Heart left ventricle (tissue), 16 donors: ENCODE measurements around the gene JAKMIP1. TPM values are rescaled to one million over a fixed set of nuclear protein-coding genes. Genes with fewer than 3 reads are reported as not detected.

Source experiments
- ATAC-seq, 4 donors: fragments of 200-7000 bp; cut with Tn5 transposase; one replicate each; pipeline ENCODE4 v1.9.1; 2020 to 2022; ENCODE audit warnings: moderate library complexity in 4 of 4, mild to moderate bottlenecking in 3 of 4, moderate number of reproducible peaks in 1 of 4
- DNase-seq, 5 donors: peaks; one replicate each; pipeline ENCODE4 v3.0.0-alpha.2; 2020
- H3K27ac ChIP-seq, 12 donors: fragments of 200-600 bp; sonication (generic) in 4 of 12; one replicate each; pipeline versions ENCODE4 v1.5.0 to v1.8.0; 2016 to 2022; ENCODE audit warnings: mild to moderate bottlenecking in 2 of 12
- H3K27me3 ChIP-seq, 9 donors: fragments of 200-600 bp; sonication (generic) in 2 of 9; one replicate each; pipeline versions ENCODE4 v1.5.1 to v1.8.0; 2016 to 2022; ENCODE audit warnings: mild to moderate bottlenecking in 3 of 9
- H3K36me3 ChIP-seq, 9 donors: fragments of 200-600 bp; sonication (generic) in 2 of 9; one replicate each; pipeline versions ENCODE4 v1.5.0 to v1.8.0; 2018 to 2022; ENCODE audit warnings: mild to moderate bottlenecking in 2 of 9
- H3K4me1 ChIP-seq, 12 donors: fragments of 200-600 bp; sonication (generic) in 4 of 12; one replicate each; pipeline versions ENCODE4 v1.5.0 to v1.8.0; 2016 to 2022; ENCODE audit warnings: mild to moderate bottlenecking in 3 of 12
- H3K4me3 ChIP-seq, 12 donors: fragments of 200-600 bp; sonication (generic) in 4 of 12; one replicate each; pipeline versions ENCODE4 v1.5.0 to v1.8.0; 2017 to 2022; ENCODE audit warnings: mild to moderate bottlenecking in 9 of 12, moderate library complexity in 4 of 12
- H3K9me3 ChIP-seq, 12 donors: fragments of 200-600 bp; sonication (generic) in 4 of 12; one replicate each; pipeline versions ENCODE4 v1.5.0 to v1.8.0; 2016 to 2022; ENCODE audit warnings: mild to moderate bottlenecking in 1 of 12
- POLR2A ChIP-seq, 2 donors: fragments of 450-650 bp; IDR thresholded peaks; one replicate each; pipeline ENCODE4 v1.6.1; 2017; ENCODE audit warnings: antibody characterized with exemption in 2 of 2, mild to moderate bottlenecking in 2 of 2, moderate library complexity in 2 of 2
- WGBS, 4 donors: extraction: QIAGEN DNeasy Blood & Tissue Kit in 2 of 4; methylation state at CpG; one replicate each; pipeline versions ENCODE4 v1.1.5 to v1.1.7; 2013 to 2018; 5-methylcytosine and 5-hydroxymethylcytosine counted together
- intact Hi-C, 10 donors: fragments of 100-400 bp; cut with DNase I; formaldehyde crosslinking; loops; one replicate each; pipeline versions ENCODE4 v1.11.1 to v1.14.2; 2022
- polyA plus RNA-seq, 2 donors: library from polyadenylated mRNA; stranded (reverse); fragments of 200-250 nt; gene quantifications; one replicate each; pipeline ENCODE4 v1.2.3, GENCODE V29; 2013
- total RNA-seq, 9 donors: library from RNA; depleted of rRNA in 2 of 9; stranded (reverse); fragments of >200 nt in 2 of 9; fragmentation: NEBNext Ultra II Directional in 3 of 9; extraction: Animal tissue kit (Norgen Biotek cat#: 25700) in 3 of 9; gene quantifications; one replicate each; pipeline versions ENCODE4 v1.1.0 to v1.2.4, GENCODE V29; 2016 to 2023
- TF ChIP-seq, protein P1 (sequence below), 12 donors: fragments of 200-600 bp; sonication (generic) in 4 of 12; IDR thresholded peaks; one replicate each; pipeline versions ENCODE4 v1.5.0 to v1.8.0; 2018 to 2022; ENCODE audit warnings: antibody characterized with exemption in 12 of 12, mild to moderate bottlenecking in 5 of 12
- donor health status: ischemic (EF 13 %, LVEDD 7.1; RV severe dilation, severe dysfunction).
- donor health status: healthy with polysubstance abuse.
- donor health status: DM: no; HTN: yes; CAD: no.
- donor health status: DM: no; HTN: no; CAD: no.
- donor health status: ischemic (EF 25% LVEDD 6.9; RV normal size, moderate dysfunction).
- donor health status: ischemic (EF 25% LVEDD 5.7; RV mildly dilated, moderate dysfunction).
- donor health status: healthy.
- donor health status: DM: yes; HTN: yes; CAD: no.
- donor health status: ischemic (EF 35%, LVEDD 5.7; RV mildly dilated, moderate dysfunction).
- donor health status: nonischemic (EF 11% LVEDD 7.7; RV severe dilation, severe dysfunction).
- donor health status: DM: yes; HTN: yes; CAD: no.
- donor health status: PGD.
- donor health status: ischemic (EF 29% LVEDD 5.4; RV normal size, mild dysfunction).
- donor health status: nonischemic (EF 23%, LVEDD 6.1; RV moderate dilation, normal function).

The JAKMIP1 gene
- total and polyA plus RNA-seq, 11 donors = 0.01 to 0.99 (median 0.23) TPM; not detected in 6

GRCh38 chr4:6062133-6062532, 138.2 kb downstream of the JAKMIP1 start:
- H3K4me1 ChIP-seq = no peaks in the 10 kb centered on the region
- no peak overlapping the region for H3K4me3 ChIP-seq
- H3K27ac ChIP-seq = no peak overlapping the region
- WGBS, 4 donors = 87 to 91% (median 89%) methylated on average over 11 to 12 of the region's 12 CpGs
- H3K9me3 ChIP-seq = peaks cover 0 to 36% (median 29%) of the 10 kb centered on the region in 12 donors
- DNase-seq (no peak), ATAC-seq (no peak)
- intact Hi-C loops = no loop called here
- no peaks in the 10 kb centered on the region for H3K27me3 ChIP-seq
- TF ChIP-seq, protein P1, sequence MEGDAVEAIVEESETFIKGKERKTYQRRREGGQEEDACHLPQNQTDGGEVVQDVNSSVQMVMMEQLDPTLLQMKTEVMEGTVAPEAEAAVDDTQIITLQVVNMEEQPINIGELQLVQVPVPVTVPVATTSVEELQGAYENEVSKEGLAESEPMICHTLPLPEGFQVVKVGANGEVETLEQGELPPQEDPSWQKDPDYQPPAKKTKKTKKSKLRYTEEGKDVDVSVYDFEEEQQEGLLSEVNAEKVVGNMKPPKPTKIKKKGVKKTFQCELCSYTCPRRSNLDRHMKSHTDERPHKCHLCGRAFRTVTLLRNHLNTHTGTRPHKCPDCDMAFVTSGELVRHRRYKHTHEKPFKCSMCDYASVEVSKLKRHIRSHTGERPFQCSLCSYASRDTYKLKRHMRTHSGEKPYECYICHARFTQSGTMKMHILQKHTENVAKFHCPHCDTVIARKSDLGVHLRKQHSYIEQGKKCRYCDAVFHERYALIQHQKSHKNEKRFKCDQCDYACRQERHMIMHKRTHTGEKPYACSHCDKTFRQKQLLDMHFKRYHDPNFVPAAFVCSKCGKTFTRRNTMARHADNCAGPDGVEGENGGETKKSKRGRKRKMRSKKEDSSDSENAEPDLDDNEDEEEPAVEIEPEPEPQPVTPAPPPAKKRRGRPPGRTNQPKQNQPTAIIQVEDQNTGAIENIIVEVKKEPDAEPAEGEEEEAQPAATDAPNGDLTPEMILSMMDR (IDR thresholded peaks at IDR 0.05) = no peak
- TF ChIP-seq POLR2A (IDR thresholded peaks at IDR 0.05) = no peak
- peaks cover 0 to 6% (median 0%) of the 10 kb centered on the region in 9 donors for H3K36me3 ChIP-seq

DNA sequence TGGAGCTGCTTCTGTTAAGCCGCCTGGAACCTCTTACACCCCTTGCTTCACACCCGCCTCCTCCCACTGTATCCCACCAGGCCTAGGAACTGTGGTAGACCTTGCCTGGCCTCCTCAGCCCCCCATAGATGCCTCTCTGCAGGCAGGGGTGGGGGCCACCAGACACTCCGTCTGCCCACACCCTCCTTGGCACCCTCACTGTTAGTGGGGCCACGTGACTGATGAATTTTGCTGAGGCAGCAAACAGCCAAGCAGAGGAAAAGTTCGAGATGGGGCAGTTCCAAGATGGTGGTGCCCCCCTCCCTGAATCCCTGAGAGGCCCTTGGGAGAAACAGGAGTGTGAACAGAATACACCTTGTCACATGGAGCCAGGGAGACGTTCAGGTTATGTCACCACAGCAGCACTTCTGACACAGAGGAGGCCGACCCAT, 141.0 kb downstream of the JAKMIP1 start:
- Histone ChIP-seq H3K4me3 (no peak overlapping the region), H3K27me3 (no peaks in the 10 kb centered on the region), H3K27ac (no peak overlapping the region), H3K4me1 (no peaks in the 10 kb centered on the region), H3K9me3 (peaks cover 0 to 40% (median 30%) of the 10 kb centered on the region in 12 donors), H3K36me3 (peaks cover 0 to 6% (median 0%) of the 10 kb centered on the region in 9 donors)
- DNase-seq (no peak), ATAC-seq (no peak)
- TF ChIP-seq, protein P1 (IDR thresholded peaks at IDR 0.05) = no peak
- no peak for TF ChIP-seq POLR2A (IDR thresholded peaks at IDR 0.05)
- intact Hi-C loops = no loop called here
- 85 to 89% (median 88%) methylated on average over 7 of the region's 7 CpGs for WGBS, 4 donors

- Histone ChIP-seq H3K9me3 (peaks cover 0 to 40% (median 30%) of the 10 kb centered on the region in 12 donors), H3K27ac (no peak overlapping the region), H3K4me1 (no peaks in the 10 kb centered on the region), H3K36me3 (peaks cover 0 to 6% (median 0%) of the 10 kb centered on the region in 9 donors), H3K27me3 (no peaks in the 10 kb centered on the region), H3K4me3 (no peak overlapping the region)
- DNase-seq = no peak
- intact Hi-C loops = no loop called here
- TF ChIP-seq, protein P1 (IDR thresholded peaks at IDR 0.05) = no peak
- no peak for TF ChIP-seq POLR2A (IDR thresholded peaks at IDR 0.05)
- 91 to 94% (median 92%) methylated on average over 8 to 12 of the region's 12 CpGs for WGBS, 4 donors
- no peak for ATAC-seq
Measured at GRCh38 chr4:6058531-6059374, 141.6 kb downstream of the JAKMIP1 start.

- no peaks in the 10 kb centered on the region for H3K4me1 ChIP-seq
- peaks cover 0 to 6% (median 0%) of the 10 kb centered on the region in 9 donors for H3K36me3 ChIP-seq
- ATAC-seq (no peak), DNase-seq (no peak)
- H3K4me3 ChIP-seq = no peak overlapping the region
- 84 to 95% (median 89%) methylated on average over 14 to 15 of the region's 15 CpGs for WGBS, 4 donors
- intact Hi-C loops = no loop called here
- H3K27me3 ChIP-seq = no peaks in the 10 kb centered on the region
- H3K27ac ChIP-seq = no peak overlapping the region
- TF ChIP-seq, protein P1 (IDR thresholded peaks at IDR 0.05) = no peak
- TF ChIP-seq POLR2A (IDR thresholded peaks at IDR 0.05) = no peak
- peaks cover 0 to 40% (median 30%) of the 10 kb centered on the region in 12 donors for H3K9me3 ChIP-seq
Measured at GRCh38 chr4:6056976-6057766, 143.2 kb downstream of the JAKMIP1 start.
